ENCODE data around the gene ZBTB7C.

DNA sequence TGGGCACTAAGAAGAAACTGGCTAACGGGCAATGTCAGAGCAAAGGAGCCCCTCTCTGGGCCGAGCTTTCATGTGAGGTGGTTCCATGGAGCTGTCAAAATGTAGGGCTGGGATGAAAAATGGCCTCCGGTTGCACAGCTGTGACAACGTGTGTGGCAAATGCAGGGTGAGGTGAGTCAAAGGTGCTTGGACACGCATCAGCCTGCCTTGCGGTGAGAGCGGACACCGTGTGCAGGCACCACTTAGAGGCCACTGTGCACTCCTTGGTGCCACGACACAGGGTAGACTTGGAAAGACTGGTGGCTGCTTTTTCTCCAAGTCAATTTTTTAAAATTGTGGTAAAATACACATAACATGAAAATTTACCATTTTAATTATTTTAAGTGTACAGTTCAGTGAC is 195.4 kb downstream of the ZBTB7C start:
- TF ChIP-seq, protein P1, sequence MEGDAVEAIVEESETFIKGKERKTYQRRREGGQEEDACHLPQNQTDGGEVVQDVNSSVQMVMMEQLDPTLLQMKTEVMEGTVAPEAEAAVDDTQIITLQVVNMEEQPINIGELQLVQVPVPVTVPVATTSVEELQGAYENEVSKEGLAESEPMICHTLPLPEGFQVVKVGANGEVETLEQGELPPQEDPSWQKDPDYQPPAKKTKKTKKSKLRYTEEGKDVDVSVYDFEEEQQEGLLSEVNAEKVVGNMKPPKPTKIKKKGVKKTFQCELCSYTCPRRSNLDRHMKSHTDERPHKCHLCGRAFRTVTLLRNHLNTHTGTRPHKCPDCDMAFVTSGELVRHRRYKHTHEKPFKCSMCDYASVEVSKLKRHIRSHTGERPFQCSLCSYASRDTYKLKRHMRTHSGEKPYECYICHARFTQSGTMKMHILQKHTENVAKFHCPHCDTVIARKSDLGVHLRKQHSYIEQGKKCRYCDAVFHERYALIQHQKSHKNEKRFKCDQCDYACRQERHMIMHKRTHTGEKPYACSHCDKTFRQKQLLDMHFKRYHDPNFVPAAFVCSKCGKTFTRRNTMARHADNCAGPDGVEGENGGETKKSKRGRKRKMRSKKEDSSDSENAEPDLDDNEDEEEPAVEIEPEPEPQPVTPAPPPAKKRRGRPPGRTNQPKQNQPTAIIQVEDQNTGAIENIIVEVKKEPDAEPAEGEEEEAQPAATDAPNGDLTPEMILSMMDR (IDR thresholded peaks at IDR 0.05) = no peak
- no peak for TF ChIP-seq POLR2A (IDR thresholded peaks at IDR 0.05)
